ENCODE data around the gene CSF2RB. TPM values are rescaled to one million over a fixed set of nuclear protein-coding genes. Genes with fewer than 3 reads are reported as not detected.

The CSF2RB gene
- total and polyA plus RNA-seq, 10 of the 15 experiments (the other 5 are each of a cell fraction or from before 2014, with no cell fraction given): 0.82 to 12.5 (median 5.4) TPM

DNA sequence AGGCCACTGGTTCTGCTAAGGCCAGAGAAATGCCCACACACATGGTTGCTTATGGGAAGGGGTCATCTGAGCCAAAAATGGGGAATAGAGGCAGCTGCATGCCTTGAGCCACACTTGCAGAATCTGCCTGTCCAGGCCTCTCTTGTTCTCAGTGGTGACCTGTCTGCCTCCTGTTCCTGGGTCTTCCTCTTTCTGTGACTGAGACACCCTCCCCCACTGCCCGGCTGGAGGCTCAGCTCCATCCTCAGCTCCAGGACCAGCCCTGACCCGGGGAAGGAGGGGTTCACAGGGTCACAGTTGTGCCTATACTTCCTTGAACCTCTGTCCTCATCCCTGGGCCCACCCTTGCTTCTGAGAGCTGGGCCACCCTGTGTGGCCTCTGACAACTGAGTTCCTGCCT, 52.3 kb downstream of the CSF2RB start:
- Histone ChIP-seq H3K4me3 (no peak overlapping the region), H3K4me1 (ENCODE audit: control insufficient read depth, insufficient read depth, low read length) (no peaks in the 10 kb centered on the region), H2AFZ (ENCODE audit: control insufficient read depth, low read depth, low read length) (no peak overlapping the region), H3K27ac (ENCODE audit: control insufficient read depth, insufficient read depth) (no peak overlapping the region), H3K27me3 (replicated peaks in 1 of 2; ENCODE audit: control insufficient read depth in 2 of 2, insufficient read depth in 2 of 2, low read length in 1 of 2) (0 out of 4 replicates have a peak, but pooled peaks cover 0 to 3% of the 10 kb centered on the region in 2 experiments), H3K4me2 (ENCODE audit: control insufficient read depth, insufficient read depth) (no peak overlapping the region), H3K79me2 (ENCODE audit: control insufficient read depth, insufficient read depth, low read length) (no peaks in the 10 kb centered on the region), H3K9me3 (replicated peaks; ENCODE audit: control insufficient read depth, insufficient read depth, low read length) (no peaks in the 10 kb centered on the region), H3K36me3 (ENCODE audit: control insufficient read depth in 2 of 2, insufficient read depth in 2 of 2, low read length in 1 of 2) (no peaks in the 10 kb centered on the region), H3K9ac (ENCODE audit: control insufficient read depth, insufficient read depth, low read length) (no peak overlapping the region), H4K20me1 (ENCODE audit: control insufficient read depth, insufficient read depth) (no peaks in the 10 kb centered on the region)
- ChIA-PET CTCF (interaction anchor here (0.7 to 6.4 kb wide), 3 partner anchors 11 to 110 kb away, joined by 3 to 51 read pairs (median 11); no protein-coding TSS in a partner anchor), POLR2A (no interaction called here), RAD21 (ENCODE audit: unreplicated experiment) (interaction anchor here (0.6 to 2.1 kb wide), 2 partner anchors 12 to 89 kb away, joined by 3 to 7 read pairs; no protein-coding TSS in a partner anchor), SMC1A (ENCODE audit: uncharacterized antibody, unreplicated experiment) (interaction anchor here (0.7 to 2.4 kb wide), 4 partner anchors 9 to 107 kb away, joined by 3 to 12 read pairs (median 3); no protein-coding TSS in a partner anchor)
- no TSS peak for BruUV-seq (replicated peaks)
- FAIRE-seq (no peak), ATAC-seq (no peak), DNase-seq (ENCODE audit: low read depth, low spot score) (no peak)
- intact Hi-C loops (cut with micrococcal nuclease; ENCODE audit: unreplicated experiment) (no loop called here), in situ Hi-C loops (cut with MboI) (no loop called here)
- TF ChIP-seq FOXK2 (IDR thresholded peaks at IDR 0.05): no peak
- TF ChIP-seq TCF7 (IDR thresholded peaks at IDR 0.05; ENCODE audit: borderline replicate concordance): no peak
- TF ChIP-seq ZNF207 (IDR thresholded peaks at IDR 0.05; ENCODE audit: borderline replicate concordance): no peak
- TF ChIP-seq, protein P1, sequence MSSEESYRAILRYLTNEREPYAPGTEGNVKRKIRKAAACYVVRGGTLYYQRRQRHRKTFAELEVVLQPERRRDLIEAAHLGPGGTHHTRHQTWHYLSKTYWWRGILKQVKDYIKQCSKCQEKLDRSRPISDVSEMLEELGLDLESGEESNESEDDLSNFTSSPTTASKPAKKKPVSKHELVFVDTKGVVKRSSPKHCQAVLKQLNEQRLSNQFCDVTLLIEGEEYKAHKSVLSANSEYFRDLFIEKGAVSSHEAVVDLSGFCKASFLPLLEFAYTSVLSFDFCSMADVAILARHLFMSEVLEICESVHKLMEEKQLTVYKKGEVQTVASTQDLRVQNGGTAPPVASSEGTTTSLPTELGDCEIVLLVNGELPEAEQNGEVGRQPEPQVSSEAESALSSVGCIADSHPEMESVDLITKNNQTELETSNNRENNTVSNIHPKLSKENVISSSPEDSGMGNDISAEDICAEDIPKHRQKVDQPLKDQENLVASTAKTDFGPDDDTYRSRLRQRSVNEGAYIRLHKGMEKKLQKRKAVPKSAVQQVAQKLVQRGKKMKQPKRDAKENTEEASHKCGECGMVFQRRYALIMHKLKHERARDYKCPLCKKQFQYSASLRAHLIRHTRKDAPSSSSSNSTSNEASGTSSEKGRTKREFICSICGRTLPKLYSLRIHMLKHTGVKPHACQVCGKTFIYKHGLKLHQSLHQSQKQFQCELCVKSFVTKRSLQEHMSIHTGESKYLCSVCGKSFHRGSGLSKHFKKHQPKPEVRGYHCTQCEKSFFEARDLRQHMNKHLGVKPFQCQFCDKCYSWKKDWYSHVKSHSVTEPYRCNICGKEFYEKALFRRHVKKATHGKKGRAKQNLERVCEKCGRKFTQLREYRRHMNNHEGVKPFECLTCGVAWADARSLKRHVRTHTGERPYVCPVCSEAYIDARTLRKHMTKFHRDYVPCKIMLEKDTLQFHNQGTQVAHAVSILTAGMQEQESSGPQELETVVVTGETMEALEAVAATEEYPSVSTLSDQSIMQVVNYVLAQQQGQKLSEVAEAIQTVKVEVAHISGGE (CRISPR knock-in tag; IDR thresholded peaks at IDR 0.05): no peak
- TF ChIP-seq, protein P2, sequence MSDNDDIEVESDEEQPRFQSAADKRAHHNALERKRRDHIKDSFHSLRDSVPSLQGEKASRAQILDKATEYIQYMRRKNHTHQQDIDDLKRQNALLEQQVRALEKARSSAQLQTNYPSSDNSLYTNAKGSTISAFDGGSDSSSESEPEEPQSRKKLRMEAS (IDR thresholded peaks at IDR 0.05; ENCODE audit: low read depth, low read length): no peak
- TF ChIP-seq MEF2A (IDR thresholded peaks at IDR 0.05; ENCODE audit: insufficient read depth, low read depth, low read length): no peak
- no peak for TF ChIP-seq FOXM1 (IDR thresholded peaks at IDR 0.05; ENCODE audit: low read depth, low read length)
- TF ChIP-seq SMAD1 (IDR thresholded peaks at IDR 0.05; ENCODE audit: low read depth, partially characterized antibody): no peak
- TF ChIP-seq MXI1 (IDR thresholded peaks at IDR 0.05; ENCODE audit: low read depth, low read length): no peak
- TF ChIP-seq, protein P3, sequence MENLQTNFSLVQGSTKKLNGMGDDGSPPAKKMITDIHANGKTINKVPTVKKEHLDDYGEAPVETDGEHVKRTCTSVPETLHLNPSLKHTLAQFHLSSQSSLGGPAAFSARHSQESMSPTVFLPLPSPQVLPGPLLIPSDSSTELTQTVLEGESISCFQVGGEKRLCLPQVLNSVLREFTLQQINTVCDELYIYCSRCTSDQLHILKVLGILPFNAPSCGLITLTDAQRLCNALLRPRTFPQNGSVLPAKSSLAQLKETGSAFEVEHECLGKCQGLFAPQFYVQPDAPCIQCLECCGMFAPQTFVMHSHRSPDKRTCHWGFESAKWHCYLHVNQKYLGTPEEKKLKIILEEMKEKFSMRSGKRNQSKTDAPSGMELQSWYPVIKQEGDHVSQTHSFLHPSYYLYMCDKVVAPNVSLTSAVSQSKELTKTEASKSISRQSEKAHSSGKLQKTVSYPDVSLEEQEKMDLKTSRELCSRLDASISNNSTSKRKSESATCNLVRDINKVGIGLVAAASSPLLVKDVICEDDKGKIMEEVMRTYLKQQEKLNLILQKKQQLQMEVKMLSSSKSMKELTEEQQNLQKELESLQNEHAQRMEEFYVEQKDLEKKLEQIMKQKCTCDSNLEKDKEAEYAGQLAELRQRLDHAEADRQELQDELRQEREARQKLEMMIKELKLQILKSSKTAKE (IDR thresholded peaks at IDR 0.05; ENCODE audit: low read depth, poor library complexity, severe bottlenecking): no peak
- TF ChIP-seq BMI1 (IDR thresholded peaks at IDR 0.05; ENCODE audit: borderline replicate concordance): no peak
- TF ChIP-seq NBN (IDR thresholded peaks at IDR 0.05): no peak
- no peak for TF ChIP-seq GABPA (IDR thresholded peaks at IDR 0.05; ENCODE audit: low read depth)
- no peak for TF ChIP-seq CHD2 (IDR thresholded peaks at IDR 0.05; ENCODE audit: borderline replicate concordance, low read depth, low read length)
- TF ChIP-seq BCL11A (IDR thresholded peaks at IDR 0.05; ENCODE audit: low read depth, low read length): no peak
- no peak for TF ChIP-seq ZZZ3 (IDR thresholded peaks at IDR 0.05; ENCODE audit: control insufficient read depth, insufficient read length, low read depth)
- 33% methylated on average over 2 of the region's 2 CpGs for WGBS (ENCODE audit: insufficient coverage, insufficient replicate concordance, low lambda C conversion rate, missing lambda C conversion rate)

Measured in GM12878 (cell line).